Mucosa of stomach (tissue), 1 donor: ENCODE results near the gene LCN9.
"Not testable (repeated sequence)": the region's sequence is repeated elsewhere in the genome, so short reads cannot be mapped to it uniquely, and the experiment has no call there.

Source experiments
- H3K27me3 ChIP-seq: one replicate; pipeline ENCODE4 v1.7.0; 2013; ENCODE audit warnings: mild to moderate bottlenecking, low read length; ENCODE audit not compliant: control insufficient read depth, insufficient read depth
- H3K36me3 ChIP-seq: one replicate; pipeline ENCODE4 v1.7.0; 2013; ENCODE audit warnings: low read length; ENCODE audit not compliant: control insufficient read depth, insufficient read depth
- H3K4me1 ChIP-seq: one replicate; pipeline ENCODE4 v1.7.0; 2013; ENCODE audit warnings: mild to moderate bottlenecking, low read length; ENCODE audit not compliant: control insufficient read depth, insufficient read depth
- H3K4me3 ChIP-seq: one replicate; pipeline ENCODE4 v1.7.0; 2013; ENCODE audit warnings: low read length
- H3K9ac ChIP-seq: one replicate; pipeline ENCODE4 v1.7.0; 2013; ENCODE audit warnings: mild to moderate bottlenecking, low read length, moderate library complexity
- H3K9me3 ChIP-seq: one replicate; pipeline ENCODE4 v1.7.0; 2013; ENCODE audit warnings: mild to moderate bottlenecking, low read length, moderate library complexity; ENCODE audit not compliant: control insufficient read depth
- donor health status: Pancreatic carcinoma.

LCN9 gene

GRCh38 chr9:135622415-135623020 lies 40.6 kb upstream of the LCN9 start:
- Histone ChIP-seq H3K27me3 (no peaks in the 10 kb centered on the region), H3K4me1 (no peaks in the 10 kb centered on the region), H3K36me3 (no peaks in the 10 kb centered on the region), H3K9me3 (no peaks in the 10 kb centered on the region), H3K4me3 (no peak overlapping the region), H3K9ac (no peak overlapping the region)

GRCh38 chr9:135624282-135624681 lies 38.8 kb upstream of the LCN9 start:
- Histone ChIP-seq H3K4me3 (no peak overlapping the region), H3K9ac (no peak overlapping the region), H3K27me3 (no peaks in the 10 kb centered on the region), H3K36me3 (no peaks in the 10 kb centered on the region), H3K9me3 (no peaks in the 10 kb centered on the region), H3K4me1 (no peaks in the 10 kb centered on the region)

- Histone ChIP-seq H3K9me3 (no peaks in the 10 kb centered on the region), H3K4me1 (no peaks in the 10 kb centered on the region), H3K36me3 (no peaks in the 10 kb centered on the region), H3K9ac (no peak overlapping the region), H3K4me3 (no peak overlapping the region), H3K27me3 (no peaks in the 10 kb centered on the region)
These were observed 30.3 kb upstream of the LCN9 start for GRCh38 chr9:135632841-135633240.

GRCh38 chr9:135636930-135637530 lies 26.1 kb upstream of the LCN9 start:
- H3K9me3 ChIP-seq, H3K4me1 ChIP-seq, H3K27me3 ChIP-seq, H3K36me3 ChIP-seq, H3K9ac ChIP-seq, H3K4me3 ChIP-seq: not testable (repeated sequence)

- H3K36me3 ChIP-seq, result no peaks in the 10 kb centered on the region
- no peaks in the 10 kb centered on the region for H3K4me1 ChIP-seq
- no peaks in the 10 kb centered on the region for H3K9me3 ChIP-seq
- H3K9ac ChIP-seq, result no peak within 1 kb of the TSS
- no peak within 1 kb of the TSS for H3K4me3 ChIP-seq
- H3K27me3 ChIP-seq, result no peaks in the 10 kb centered on the region
These were observed 23.9 kb upstream of the LCN9 start, which contains the start of gene GLT6D1 for GRCh38 chr9:135639196-135639595. TSS of gene GLT6D1 (minus strand) at chr9:135639540. CDS start at chr9:135639187, 353 bp downstream.

- Histone ChIP-seq H3K4me3 (no peak overlapping the region), H3K9ac (no peak overlapping the region), H3K27me3 (no peaks in the 10 kb centered on the region), H3K36me3 (no peaks in the 10 kb centered on the region), H3K9me3 (no peaks in the 10 kb centered on the region), H3K4me1 (no peaks in the 10 kb centered on the region)
These were observed 22.1 kb upstream of the LCN9 start for GRCh38 chr9:135641047-135641446.

- Histone ChIP-seq H3K27me3 (no peaks in the 10 kb centered on the region), H3K9me3 (no peaks in the 10 kb centered on the region), H3K4me3 (no peak overlapping the region), H3K9ac (no peak overlapping the region), H3K4me1 (no peaks in the 10 kb centered on the region), H3K36me3 (no peaks in the 10 kb centered on the region)
These were observed 21.4 kb upstream of the LCN9 start for GRCh38 chr9:135641745-135642144.

GRCh38 chr9:135644631-135645218 lies 18.4 kb upstream of the LCN9 start:
- Histone ChIP-seq H3K9me3 (no peaks in the 10 kb centered on the region), H3K4me3 (no peak overlapping the region), H3K4me1 (no peaks in the 10 kb centered on the region), H3K27me3 (no peaks in the 10 kb centered on the region), H3K36me3 (no peaks in the 10 kb centered on the region), H3K9ac (no peak overlapping the region)

- Histone ChIP-seq H3K9me3 (no peaks in the 10 kb centered on the region), H3K4me3 (no peak overlapping the region), H3K27me3 (no peaks in the 10 kb centered on the region), H3K9ac (no peak overlapping the region), H3K4me1 (no peaks in the 10 kb centered on the region), H3K36me3 (no peaks in the 10 kb centered on the region)
These were observed 15.2 kb upstream of the LCN9 start for GRCh38 chr9:135647884-135648283.

GRCh38 chr9:135648494-135649410 lies 14.4 kb upstream of the LCN9 start:
- no peaks in the 10 kb centered on the region for H3K9me3 ChIP-seq
- no peak overlapping the region for H3K9ac ChIP-seq
- no peaks in the 10 kb centered on the region for H3K27me3 ChIP-seq
- H3K4me3 ChIP-seq, result no peak overlapping the region
- no peaks in the 10 kb centered on the region for H3K36me3 ChIP-seq
- H3K4me1 ChIP-seq, result no peaks in the 10 kb centered on the region

GRCh38 chr9:135649508-135649907 lies 13.6 kb upstream of the LCN9 start:
- Histone ChIP-seq H3K9me3 (no peaks in the 10 kb centered on the region), H3K27me3 (no peaks in the 10 kb centered on the region), H3K9ac (no peak overlapping the region), H3K4me1 (no peaks in the 10 kb centered on the region), H3K36me3 (no peaks in the 10 kb centered on the region), H3K4me3 (no peak overlapping the region)

GRCh38 chr9:135650408-135650807 lies 12.7 kb upstream of the LCN9 start:
- no peaks in the 10 kb centered on the region for H3K36me3 ChIP-seq
- no peak overlapping the region for H3K4me3 ChIP-seq
- H3K9me3 ChIP-seq, result no peaks in the 10 kb centered on the region
- no peak overlapping the region for H3K9ac ChIP-seq
- H3K27me3 ChIP-seq, result no peaks in the 10 kb centered on the region
- H3K4me1 ChIP-seq, result no peaks in the 10 kb centered on the region
